SKM-1 treated with dmso at 0.1 percent for 144 hours (cell line): Measurements from ENCODE around the gene DBR1.

ENCODE experiments used
- DNase-seq: peaks from one replicate; lab custom pipeline; 2025; ENCODE audit not compliant: unreplicated experiment; lab: John Stamatoyannopoulos, UW

Gene DBR1

GRCh38 chr3:138124188-138124587 lies 50.5 kb downstream of the DBR1 start:
- no peak for DNase-seq

- DNase-seq, result no peak
Observed at GRCh38 chr3:138119423-138119766, 55.3 kb downstream of the DBR1 start.

GRCh38 chr3:138118612-138119422 lies 55.9 kb downstream of the DBR1 start:
- peak; percentile 27 for DNase-seq

GRCh38 chr3:138114988-138115971 lies 59.4 kb downstream of the DBR1 start, which contains the start of gene DZIP1L:
Gene DZIP1L (minus strand): TSS chr3:138115608. CDS start chr3:138103971, 11,637 bp downstream.
- peak; percentile 47 for DNase-seq

- DNase-seq, result no peak
Observed at GRCh38 chr3:138114431-138114918, 60.2 kb downstream of the DBR1 start.

GRCh38 chr3:138113326-138113725 lies 61.4 kb downstream of the DBR1 start:
- DNase-seq, result no peak

GRCh38 chr3:138112362-138112761 lies 62.4 kb downstream of the DBR1 start:
- DNase-seq, result no peak
